Mammary epithelial cell (primary cell): Measurements from ENCODE around the gene CLTRN.
"Not testable (repeated sequence)": the region's sequence is repeated elsewhere in the genome, so short reads cannot be mapped to it uniquely, and the experiment has no call there.

Source experiments
- EZH2 ChIP-seq: IDR thresholded peaks from 2 replicates; pipeline ENCODE4 v1.6.1; 2012; ENCODE audit warnings: low read length, inconsistent platforms, borderline replicate concordance
- TF ChIP-seq, protein P1 (sequence below), 2 donors: IDR thresholded peaks in 1 of 2; conservative IDR thresholded peaks in 1 of 2; 2 replicates each; pipeline ENCODE4 v1.5.1; 2011 to 2012; ENCODE audit warnings: inconsistent platforms in 2 of 2, low read length in 2 of 2, mild to moderate bottlenecking in 2 of 2, control low read depth in 1 of 2, low read depth in 1 of 2; ENCODE audit not compliant: insufficient read depth in 1 of 2; ENCODE audit errors: extremely low read depth in 1 of 2

DNA sequence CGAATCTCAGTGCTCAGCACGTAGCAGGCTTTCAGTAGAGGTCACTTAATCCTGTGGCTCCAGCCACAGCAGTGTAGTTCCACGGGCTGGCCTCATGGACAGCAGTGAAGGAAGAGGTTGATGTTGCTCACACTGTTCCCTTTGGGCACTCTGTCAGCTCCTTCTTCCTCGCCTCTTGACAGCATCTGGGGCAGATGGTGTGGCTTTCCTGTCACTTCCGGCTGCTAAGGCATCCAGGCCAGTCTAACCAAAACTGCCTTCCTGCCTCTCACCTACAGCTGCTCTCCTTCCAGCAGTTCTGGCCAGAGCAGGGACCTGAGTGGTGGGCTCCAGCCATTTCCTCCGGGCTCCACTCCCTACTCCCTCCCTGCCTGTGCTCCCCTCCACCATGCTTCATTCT is 9.8 kb downstream of the CLTRN start:
- TF ChIP-seq, protein P1, sequence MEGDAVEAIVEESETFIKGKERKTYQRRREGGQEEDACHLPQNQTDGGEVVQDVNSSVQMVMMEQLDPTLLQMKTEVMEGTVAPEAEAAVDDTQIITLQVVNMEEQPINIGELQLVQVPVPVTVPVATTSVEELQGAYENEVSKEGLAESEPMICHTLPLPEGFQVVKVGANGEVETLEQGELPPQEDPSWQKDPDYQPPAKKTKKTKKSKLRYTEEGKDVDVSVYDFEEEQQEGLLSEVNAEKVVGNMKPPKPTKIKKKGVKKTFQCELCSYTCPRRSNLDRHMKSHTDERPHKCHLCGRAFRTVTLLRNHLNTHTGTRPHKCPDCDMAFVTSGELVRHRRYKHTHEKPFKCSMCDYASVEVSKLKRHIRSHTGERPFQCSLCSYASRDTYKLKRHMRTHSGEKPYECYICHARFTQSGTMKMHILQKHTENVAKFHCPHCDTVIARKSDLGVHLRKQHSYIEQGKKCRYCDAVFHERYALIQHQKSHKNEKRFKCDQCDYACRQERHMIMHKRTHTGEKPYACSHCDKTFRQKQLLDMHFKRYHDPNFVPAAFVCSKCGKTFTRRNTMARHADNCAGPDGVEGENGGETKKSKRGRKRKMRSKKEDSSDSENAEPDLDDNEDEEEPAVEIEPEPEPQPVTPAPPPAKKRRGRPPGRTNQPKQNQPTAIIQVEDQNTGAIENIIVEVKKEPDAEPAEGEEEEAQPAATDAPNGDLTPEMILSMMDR (conservative IDR thresholded peaks at IDR 0.05 in 1 of 2, IDR thresholded peaks at IDR 0.05 in 1 of 2; ENCODE audit: extremely low read depth in 1 of 2, insufficient read depth in 1 of 2, low read depth in 1 of 2, low read length in 2 of 2), result not testable (repeated sequence)
- TF ChIP-seq EZH2, result not testable (repeated sequence)
